Inferior parietal cortex (tissue), 1 donor: ENCODE data around the gene LDLRAP1.
"Not testable (repeated sequence)": the region's sequence is repeated elsewhere in the genome, so short reads cannot be mapped to it uniquely, and the experiment has no call there.

Experiments used
- DNase-seq: peaks from one replicate; pipeline ENCODE4 v3.0.0-alpha.2; 2016; ENCODE audit errors: extremely low spot score

Gene LDLRAP1

GRCh38 chr1:25575191-25575590, 31.8 kb downstream of the LDLRAP1 start:
- no peak for DNase-seq

- no peak for DNase-seq
Observed at GRCh38 chr1:25576459-25577133, 33.2 kb downstream of the LDLRAP1 start.

- DNase-seq, result no peak
Observed at GRCh38 chr1:25577134-25577920, 33.9 kb downstream of the LDLRAP1 start.

GRCh38 chr1:25579292-25580252, 36.2 kb downstream of the LDLRAP1 start:
- DNase-seq, result no peak

GRCh38 chr1:25580927-25581326, 37.5 kb downstream of the LDLRAP1 start:
- no peak for DNase-seq

GRCh38 chr1:25581764-25582163, 38.4 kb downstream of the LDLRAP1 start:
- no peak for DNase-seq

GRCh38 chr1:25583519-25584370, 40.3 kb downstream of the LDLRAP1 start:
- DNase-seq, result no peak

GRCh38 chr1:25586181-25586588, 42.8 kb downstream of the LDLRAP1 start:
- no peak for DNase-seq

- no peak for DNase-seq
Observed at GRCh38 chr1:25587290-25587689, 43.9 kb downstream of the LDLRAP1 start.

GRCh38 chr1:25588224-25588623, 44.8 kb downstream of the LDLRAP1 start:
- DNase-seq, result not testable (repeated sequence)

GRCh38 chr1:25588786-25589185, 45.4 kb downstream of the LDLRAP1 start:
- DNase-seq, result not testable (repeated sequence)

- DNase-seq, result no peak
Observed at GRCh38 chr1:25590096-25590824, 46.9 kb downstream of the LDLRAP1 start.

GRCh38 chr1:25593861-25594260, 50.5 kb downstream of the LDLRAP1 start:
- no peak for DNase-seq

- no peak for DNase-seq
Observed at GRCh38 chr1:25594971-25595370, 51.6 kb downstream of the LDLRAP1 start.

- not testable (repeated sequence) for DNase-seq
Observed at GRCh38 chr1:25596641-25597040, 53.2 kb downstream of the LDLRAP1 start.

- DNase-seq, result no peak
Observed at GRCh38 chr1:25598879-25599278, 55.5 kb downstream of the LDLRAP1 start.

- no peak for DNase-seq
Observed at GRCh38 chr1:25599969-25600610, 56.7 kb downstream of the LDLRAP1 start.

- not testable (repeated sequence) for DNase-seq
Observed at GRCh38 chr1:25600971-25601699, 57.7 kb downstream of the LDLRAP1 start.
